Ovary (tissue), 9 donors: ENCODE results near the gene THEMIS. TPM values are rescaled to one million over a fixed set of nuclear protein-coding genes. Genes with fewer than 3 reads are reported as not detected.

Experiments used
- DNase-seq, 5 donors: peaks; one replicate each; pipeline ENCODE4 v3.0.0-alpha.2; 2019 to 2020
- H3K27ac ChIP-seq, 2 donors: fragments of 200-600 bp; one replicate each; pipeline versions ENCODE4 v1.5.1 to v1.8.0; 2019 to 2022
- H3K27me3 ChIP-seq: fragments of 200-600 bp; one replicate; pipeline ENCODE4 v1.8.0; 2022
- H3K36me3 ChIP-seq: fragments of 200-600 bp; sonication (generic); one replicate; pipeline ENCODE4 v1.5.1; 2019
- H3K4me1 ChIP-seq: one replicate; pipeline ENCODE4 v1.8.1; 2013; ENCODE audit warnings: mild to moderate bottlenecking, moderate library complexity; ENCODE audit not compliant: insufficient read depth
- H3K4me3 ChIP-seq: fragments of 200-600 bp; sonication (generic); one replicate; pipeline ENCODE4 v1.5.1; 2017
- H3K9me3 ChIP-seq, 2 donors: fragments of 200-600 bp in 1 of 2; sonication (generic) in 1 of 2; one replicate each; pipeline versions ENCODE4 v1.5.1 to v1.8.1; 2013 to 2019; ENCODE audit warnings: mild to moderate bottlenecking in 1 of 2, moderate library complexity in 1 of 2
- EP300 ChIP-seq: sonication (generic); formaldehyde crosslinking; IDR thresholded peaks from one replicate; pipeline ENCODE4 v1.6.1; 2017; ENCODE audit warnings: antibody characterized with exemption
- POLR2A ChIP-seq: fragments of 450-650 bp; IDR thresholded peaks from one replicate; pipeline ENCODE4 v1.6.1; 2017; ENCODE audit warnings: antibody characterized with exemption, mild to moderate bottlenecking, moderate library complexity
- WGBS, 3 donors: extraction: QIAGEN DNeasy Blood & Tissue Kit in 1 of 3; methylation state at CpG; one replicate each; pipeline versions ENCODE4 v1.1.5 to v1.1.7; 2013 to 2017; 5-methylcytosine and 5-hydroxymethylcytosine counted together
- intact Hi-C, 4 donors: fragments of 100-400 bp; cut with DNase I; formaldehyde crosslinking; loops; one replicate each; pipeline versions ENCODE4 v1.11.0 to v1.15.1; 2022 to 2023
- polyA plus RNA-seq, 2 donors: library from polyadenylated mRNA; stranded (reverse); fragments of 200-250 nt in 1 of 2; fragments of 350-450 nt in 1 of 2; fragmentation: Illumina TruSeq in 1 of 2; extraction: RNeasy Lipid Tissue Mini Kit (QIAGEN cat#74804) in 1 of 2; gene quantifications; one replicate each; pipeline ENCODE4 v1.2.3, GENCODE V29; 2013 to 2014
- total RNA-seq, 7 donors: library from RNA; depleted of rRNA in 2 of 7; stranded (reverse); fragments of >200 nt in 2 of 7; fragmentation: NEBNext Ultra II Directional in 3 of 7; extraction: Animal tissue kit (Norgen Biotek cat#: 25700) in 3 of 7; gene quantifications; one replicate each; pipeline versions ENCODE4 v1.1.0 to v1.2.4, GENCODE V29; 2016 to 2023
- TF ChIP-seq, protein P1 (sequence below), 3 donors: fragments of 450-650 bp in 2 of 3; fragments of 200-600 bp in 1 of 3; IDR thresholded peaks; one replicate each; pipeline versions ENCODE4 v1.5.1 to v1.8.0; 2016 to 2022; ENCODE audit warnings: antibody characterized with exemption in 3 of 3, mild to moderate bottlenecking in 1 of 3
- donor health status: DM: no; HTN: no; CAD: no; lungs with moderate emphysema.
- donor health status: DM: no; HTN: no; CAD: no.
- donor health status: Bipolar disorder and iron deficiency.
- donor health status: DM: yes; HTN: yes; CAD: no.
- donor health status: DM: no; HTN: no; CAD: no.
- donor health status: DM: yes; HTN: yes; CAD: no.

The THEMIS gene
- total and polyA plus RNA-seq, 9 donors = 0.05 to 0.87 (median 0.40) TPM; not detected in 1

DNA sequence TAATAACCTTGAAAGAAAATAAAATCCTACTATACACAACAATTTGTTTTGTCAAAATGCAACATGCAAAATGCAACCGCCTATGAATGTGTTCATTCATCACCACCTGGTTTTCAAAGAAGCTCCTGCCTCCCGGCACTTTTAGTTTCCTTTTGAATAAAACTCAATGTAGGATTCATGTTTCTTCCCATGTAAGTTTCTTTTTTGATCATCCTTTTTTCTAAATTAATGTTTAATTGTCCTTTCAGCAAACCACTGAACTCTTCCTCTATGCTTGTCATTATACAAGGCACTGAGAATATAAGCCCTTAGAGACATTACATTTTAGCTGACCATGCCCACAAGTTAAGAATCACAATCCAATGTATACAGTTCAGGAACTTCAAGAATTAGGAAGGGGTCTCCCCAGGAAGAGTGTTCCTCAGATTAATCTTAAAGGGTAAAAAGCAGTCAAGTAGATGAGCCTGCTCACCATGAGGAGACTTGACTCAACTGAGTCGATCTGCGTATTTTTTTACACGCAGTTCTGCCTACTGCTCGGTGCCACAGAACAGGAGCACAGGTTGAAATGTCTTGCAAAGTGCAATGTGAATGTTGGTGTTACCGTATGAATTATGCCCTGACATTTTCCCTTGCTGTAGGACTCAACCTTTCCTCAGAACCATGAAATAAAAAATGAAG, 7.2 kb upstream of the THEMIS start:
- H3K36me3 ChIP-seq = no peaks in the 10 kb centered on the region
- no peaks in the 10 kb centered on the region for H3K27me3 ChIP-seq
- WGBS, 3 donors = 95% methylated on average over 7 of the region's 7 CpGs
- no peaks in the 10 kb centered on the region for H3K9me3 ChIP-seq
- H3K4me3 ChIP-seq = no peak overlapping the region
- H3K4me1 ChIP-seq = no peaks in the 10 kb centered on the region
- intact Hi-C loops = no loop called here
- DNase-seq = no peak
- no peak overlapping the region for H3K27ac ChIP-seq
- TF ChIP-seq POLR2A = no peak
- TF ChIP-seq, protein P1, sequence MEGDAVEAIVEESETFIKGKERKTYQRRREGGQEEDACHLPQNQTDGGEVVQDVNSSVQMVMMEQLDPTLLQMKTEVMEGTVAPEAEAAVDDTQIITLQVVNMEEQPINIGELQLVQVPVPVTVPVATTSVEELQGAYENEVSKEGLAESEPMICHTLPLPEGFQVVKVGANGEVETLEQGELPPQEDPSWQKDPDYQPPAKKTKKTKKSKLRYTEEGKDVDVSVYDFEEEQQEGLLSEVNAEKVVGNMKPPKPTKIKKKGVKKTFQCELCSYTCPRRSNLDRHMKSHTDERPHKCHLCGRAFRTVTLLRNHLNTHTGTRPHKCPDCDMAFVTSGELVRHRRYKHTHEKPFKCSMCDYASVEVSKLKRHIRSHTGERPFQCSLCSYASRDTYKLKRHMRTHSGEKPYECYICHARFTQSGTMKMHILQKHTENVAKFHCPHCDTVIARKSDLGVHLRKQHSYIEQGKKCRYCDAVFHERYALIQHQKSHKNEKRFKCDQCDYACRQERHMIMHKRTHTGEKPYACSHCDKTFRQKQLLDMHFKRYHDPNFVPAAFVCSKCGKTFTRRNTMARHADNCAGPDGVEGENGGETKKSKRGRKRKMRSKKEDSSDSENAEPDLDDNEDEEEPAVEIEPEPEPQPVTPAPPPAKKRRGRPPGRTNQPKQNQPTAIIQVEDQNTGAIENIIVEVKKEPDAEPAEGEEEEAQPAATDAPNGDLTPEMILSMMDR (IDR thresholded peaks at IDR 0.05) = no peak
- TF ChIP-seq EP300 = no peak

DNA sequence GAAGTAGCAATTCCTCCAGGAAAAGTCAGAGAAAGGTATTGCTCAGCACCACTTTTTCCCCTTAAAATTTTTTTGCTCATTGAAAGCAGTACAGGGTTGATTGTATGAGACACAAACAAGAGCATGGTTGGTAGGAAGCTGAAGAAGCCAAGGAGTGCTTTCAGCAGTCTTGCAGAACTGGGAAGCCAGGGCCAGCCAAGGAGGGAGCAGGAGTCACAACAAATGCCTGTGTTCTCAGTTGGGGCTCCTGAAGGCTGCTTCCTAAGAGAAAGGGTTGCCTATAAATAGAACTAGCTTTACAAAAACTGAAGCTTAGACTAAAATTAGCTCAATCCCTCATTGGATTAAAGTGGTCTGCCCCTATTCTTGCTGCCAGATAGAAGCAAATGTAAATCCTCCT, 3.3 kb upstream of the THEMIS start:
- TF ChIP-seq EP300 = no peak
- TF ChIP-seq, protein P1 (IDR thresholded peaks at IDR 0.05) = no peak
- no peak for TF ChIP-seq POLR2A
- DNase-seq = no peak
- no peaks in the 10 kb centered on the region for H3K4me1 ChIP-seq
- H3K27me3 ChIP-seq = no peaks in the 10 kb centered on the region
- H3K9me3 ChIP-seq = no peaks in the 10 kb centered on the region
- H3K36me3 ChIP-seq = no peaks in the 10 kb centered on the region
- no peak overlapping the region for H3K27ac ChIP-seq
- intact Hi-C loops = no loop called here
- H3K4me3 ChIP-seq = no peak overlapping the region

DNA sequence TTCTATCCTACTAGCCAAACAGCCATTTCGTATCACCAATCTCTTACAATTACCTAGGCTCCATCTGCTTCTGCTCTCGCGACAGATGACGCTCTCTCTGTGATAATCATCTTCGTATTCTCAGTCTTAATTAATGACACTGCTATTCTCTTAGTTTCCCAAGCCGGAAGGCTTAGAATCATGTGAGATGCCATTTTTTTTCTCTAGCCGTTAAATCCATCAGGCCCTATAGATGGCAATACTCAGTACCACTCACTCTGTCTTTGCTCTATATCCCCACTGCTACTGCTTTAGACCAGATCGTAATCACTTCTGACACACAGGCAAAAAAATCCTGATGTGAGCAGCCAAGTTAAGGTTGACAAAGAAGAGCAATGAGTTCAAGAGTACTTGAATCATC, 2.1 kb upstream of the THEMIS start:
- intact Hi-C loops = no loop called here
- H3K9me3 ChIP-seq = no peaks in the 10 kb centered on the region
- H3K27me3 ChIP-seq = no peaks in the 10 kb centered on the region
- H3K36me3 ChIP-seq = no peaks in the 10 kb centered on the region
- TF ChIP-seq, protein P1 (IDR thresholded peaks at IDR 0.05) = no peak
- TF ChIP-seq EP300 = no peak
- TF ChIP-seq POLR2A = no peak
- DNase-seq = no peak
- H3K4me1 ChIP-seq = no peaks in the 10 kb centered on the region
- H3K27ac ChIP-seq = no peak overlapping the region
- H3K4me3 ChIP-seq = no peak overlapping the region
- 92 to 93% (median 92%) methylated on average over 8 of the region's 8 CpGs for WGBS, 3 donors

DNA sequence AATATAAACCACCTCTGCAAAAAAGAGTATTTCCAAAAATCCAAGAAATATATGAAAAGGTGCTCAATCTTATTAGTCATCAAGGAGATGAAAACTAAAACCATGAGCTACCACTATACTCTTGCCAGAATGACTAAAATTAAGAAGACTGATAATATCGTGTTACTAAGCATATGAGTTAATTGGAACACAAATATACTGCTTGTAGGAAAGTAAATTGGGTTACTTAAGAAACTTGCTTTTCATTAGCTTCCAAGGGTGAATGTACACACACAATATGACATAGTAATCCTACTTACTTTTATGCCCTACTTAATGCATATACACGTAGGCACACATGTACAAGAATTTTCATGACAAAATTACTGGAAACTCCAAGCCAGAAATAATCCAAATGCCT, 3.4 kb downstream of the THEMIS start:
- H3K36me3 ChIP-seq = no peaks in the 10 kb centered on the region
- no peak for TF ChIP-seq EP300
- TF ChIP-seq, protein P1 (IDR thresholded peaks at IDR 0.05) = no peak
- no peak for TF ChIP-seq POLR2A
- no peak overlapping the region for H3K27ac ChIP-seq
- WGBS, 3 donors = 65 to 73% (median 68%) methylated on average over 2 of the region's 2 CpGs
- H3K9me3 ChIP-seq = no peaks in the 10 kb centered on the region
- no peak overlapping the region for H3K4me3 ChIP-seq
- no peaks in the 10 kb centered on the region for H3K4me1 ChIP-seq
- no peaks in the 10 kb centered on the region for H3K27me3 ChIP-seq
- DNase-seq = no peak
- intact Hi-C loops = no loop called here
